GM19438 (cell line): ENCODE measurements around the gene CAMK2N1.
"Not testable (repeated sequence)": the region's sequence is repeated elsewhere in the genome, so short reads cannot be mapped to it uniquely, and the experiment has no call there.

Source experiments
- ATAC-seq: cut with Tn5 transposase; IDR thresholded peaks from one replicate; pipeline ENCODE4 v1.9.1; 2021; ENCODE audit warnings: low read depth; ENCODE audit not compliant: unreplicated experiment

Gene CAMK2N1

DNA sequence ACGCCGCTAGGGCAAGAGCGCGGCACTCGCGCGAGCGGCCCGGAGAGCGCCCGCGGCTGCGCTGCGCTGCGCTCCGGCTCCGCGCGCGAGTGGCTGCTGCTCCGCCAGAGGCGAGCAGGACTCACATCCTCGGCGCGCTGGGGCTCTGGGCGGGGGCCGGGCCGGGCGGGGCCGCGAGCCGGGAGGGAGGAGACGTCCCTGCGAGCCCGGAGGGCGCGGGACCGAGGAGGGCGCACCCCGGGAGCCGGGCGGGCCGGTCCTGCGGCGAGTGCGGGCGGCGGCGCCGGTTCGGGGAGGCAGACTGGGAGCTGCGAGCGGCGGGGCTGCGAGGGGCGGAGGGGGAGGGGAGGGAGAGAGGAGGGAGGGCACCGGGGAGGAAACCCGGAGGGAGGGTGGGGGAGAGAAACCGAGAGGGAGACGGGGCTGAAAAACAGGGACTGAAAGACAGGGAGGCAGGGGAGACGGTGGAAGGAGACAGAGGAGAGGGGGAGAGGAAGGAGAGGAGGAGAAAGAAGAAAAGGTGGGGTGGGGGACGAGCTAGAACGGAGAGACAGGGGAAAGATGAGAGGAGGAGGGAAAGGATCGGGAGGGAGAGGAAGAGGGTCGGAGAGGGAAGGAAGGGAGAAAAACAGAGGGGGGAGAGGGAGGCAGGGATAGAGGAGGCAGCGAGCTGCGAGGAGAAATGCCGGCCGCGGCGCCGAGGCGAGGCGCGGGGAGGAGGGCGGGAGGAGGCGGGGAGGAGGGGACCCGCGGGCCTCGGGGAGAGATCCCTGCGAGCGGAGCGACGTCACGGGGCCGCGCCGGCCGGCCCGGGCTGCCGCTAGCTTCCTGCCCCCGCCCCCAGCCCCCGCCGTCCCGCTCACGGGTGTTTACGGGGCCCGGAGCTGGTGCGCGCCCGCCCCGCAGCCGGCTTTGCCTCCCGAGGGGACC lies at the start of gene CAMK2N1:
Gene CAMK2N1 (minus strand): TSS at position 684 of the 930 bp plus-strand sequence. CDS start 831 bp downstream, outside the sequence.
- no peak for ATAC-seq

DNA sequence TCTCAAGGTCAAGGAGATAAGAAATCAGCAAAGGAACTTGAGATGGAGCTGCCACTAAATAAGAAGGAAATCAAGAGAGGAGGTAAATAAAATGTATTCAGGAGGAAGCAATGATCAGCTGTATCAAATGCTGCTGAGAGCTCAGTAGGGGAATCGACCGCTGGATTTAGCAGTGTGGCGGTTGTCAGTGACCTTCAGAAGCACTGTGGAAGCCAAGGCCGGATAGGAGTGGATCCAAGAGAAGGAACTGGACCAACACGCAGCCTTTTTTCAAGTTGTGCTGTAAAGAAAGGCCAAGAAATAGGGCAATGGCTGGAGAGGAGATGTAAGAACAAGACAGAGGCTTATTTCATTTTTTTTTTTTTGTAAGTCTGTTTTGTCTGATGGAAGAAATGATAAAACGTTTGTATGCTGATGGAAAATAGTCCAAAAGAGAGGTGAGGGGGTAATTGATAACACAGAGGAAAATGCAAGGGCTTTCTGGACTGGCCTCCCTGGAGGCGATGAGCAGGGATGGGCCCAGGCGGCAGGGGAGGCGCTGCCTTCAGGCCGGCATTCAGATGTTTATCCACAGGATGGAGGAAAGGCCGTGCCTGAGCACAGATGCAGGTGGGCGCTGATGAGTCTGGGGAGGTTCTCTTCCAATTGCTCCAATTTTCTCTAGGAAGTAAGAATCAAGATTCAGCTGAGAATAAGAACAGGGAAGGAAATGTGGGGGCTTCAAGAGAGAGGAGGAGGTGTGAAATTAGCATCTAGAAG lies 48.8 kb upstream of the CAMK2N1 start:
- ATAC-seq, result no peak

DNA sequence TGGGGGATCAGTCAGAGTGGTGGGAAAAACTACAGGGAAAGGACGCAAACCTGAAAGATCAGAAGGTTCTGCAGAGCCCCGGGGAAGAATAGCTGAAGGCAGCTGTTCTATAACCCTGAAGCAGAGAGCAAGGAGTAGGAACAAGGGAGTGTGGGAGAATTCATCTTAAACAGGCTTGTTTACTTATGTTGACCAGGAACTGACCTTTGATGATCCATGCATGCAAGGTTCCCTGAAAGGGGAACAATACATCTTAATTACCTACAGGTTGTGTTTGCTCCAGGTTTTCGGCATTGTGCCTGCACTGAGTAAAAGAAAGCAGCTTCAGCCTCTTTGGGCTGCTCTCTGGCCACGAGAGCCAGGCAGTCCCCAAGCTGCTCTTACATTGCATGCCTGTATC lies 47.6 kb upstream of the CAMK2N1 start:
- no peak for ATAC-seq

DNA sequence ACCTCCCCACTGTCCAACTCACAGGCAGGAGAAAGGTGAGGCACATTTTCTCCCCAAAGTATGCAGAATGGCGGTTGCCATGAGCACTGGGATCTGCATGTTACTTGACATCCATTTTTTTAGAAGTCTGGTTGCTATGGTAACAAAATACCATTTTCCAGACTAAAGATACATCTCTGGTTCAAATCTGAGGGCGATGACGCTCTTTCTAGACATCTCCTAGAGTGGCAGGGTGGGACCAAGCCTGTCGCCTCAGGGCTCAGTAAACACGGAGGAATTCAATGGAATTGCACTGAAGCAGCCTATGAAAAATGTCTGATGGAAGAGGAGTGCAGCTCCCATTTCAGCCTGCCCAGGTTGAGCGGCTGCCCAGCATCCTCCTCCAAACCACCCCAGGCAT lies 44.9 kb upstream of the CAMK2N1 start:
- no peak for ATAC-seq

DNA sequence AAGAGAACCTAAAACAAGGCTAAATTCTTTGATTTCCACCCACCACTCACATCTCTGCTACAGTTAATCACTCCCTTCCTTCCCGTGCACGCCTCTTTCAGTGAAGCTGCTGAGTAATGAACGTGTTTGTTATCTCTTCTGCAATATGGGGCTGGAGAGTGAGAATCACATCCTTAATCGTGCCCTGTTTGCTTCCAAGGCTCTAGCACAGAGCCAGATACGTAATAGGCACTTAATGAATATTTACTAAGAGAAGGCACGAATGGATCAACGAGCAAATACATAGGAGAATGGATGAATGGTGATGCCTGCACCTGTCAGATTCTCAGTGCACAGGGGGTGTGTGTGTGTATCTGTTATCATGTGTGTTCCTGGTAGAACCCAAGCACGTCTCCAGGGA lies 44.3 kb upstream of the CAMK2N1 start:
- ATAC-seq, result no peak

DNA sequence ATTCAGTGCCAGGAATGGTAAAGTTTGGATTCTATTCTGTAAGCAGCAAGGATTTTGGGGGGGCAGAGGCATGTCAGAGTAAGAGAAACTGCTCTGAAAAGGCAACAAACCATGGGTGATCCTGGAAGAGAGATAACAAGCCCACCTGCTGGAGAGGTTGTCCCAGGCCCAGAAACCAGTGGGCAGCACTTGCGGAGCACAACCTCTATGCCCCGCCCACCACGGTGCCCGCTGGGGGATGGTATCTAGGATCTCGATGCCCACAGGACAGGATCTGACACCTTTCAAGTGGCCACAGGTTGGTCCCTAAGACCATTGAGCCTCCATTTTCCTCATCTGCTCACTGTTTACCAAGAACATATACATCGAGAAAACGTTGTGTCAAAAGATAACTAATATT lies 42.2 kb upstream of the CAMK2N1 start:
- ATAC-seq, result no peak

DNA sequence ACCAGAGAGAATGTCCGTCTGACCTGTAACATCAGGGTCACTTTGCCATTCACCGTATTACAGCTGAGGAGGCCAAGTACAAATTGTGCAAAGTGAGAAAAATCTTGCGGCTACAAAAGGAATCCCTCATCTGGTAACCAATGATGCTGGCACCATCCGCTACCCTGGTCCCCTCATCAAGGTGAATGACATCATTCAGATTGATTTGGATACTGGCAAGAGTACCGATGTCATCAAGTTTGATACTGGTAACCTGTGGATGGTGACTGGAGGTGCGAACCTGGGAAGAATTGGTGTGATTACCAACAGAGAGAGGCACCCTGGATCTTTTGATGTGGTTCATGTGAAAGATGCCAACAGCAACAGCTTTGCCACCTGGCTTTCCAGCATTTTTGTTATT lies 40.3 kb upstream of the CAMK2N1 start:
- ATAC-seq, result no peak

DNA sequence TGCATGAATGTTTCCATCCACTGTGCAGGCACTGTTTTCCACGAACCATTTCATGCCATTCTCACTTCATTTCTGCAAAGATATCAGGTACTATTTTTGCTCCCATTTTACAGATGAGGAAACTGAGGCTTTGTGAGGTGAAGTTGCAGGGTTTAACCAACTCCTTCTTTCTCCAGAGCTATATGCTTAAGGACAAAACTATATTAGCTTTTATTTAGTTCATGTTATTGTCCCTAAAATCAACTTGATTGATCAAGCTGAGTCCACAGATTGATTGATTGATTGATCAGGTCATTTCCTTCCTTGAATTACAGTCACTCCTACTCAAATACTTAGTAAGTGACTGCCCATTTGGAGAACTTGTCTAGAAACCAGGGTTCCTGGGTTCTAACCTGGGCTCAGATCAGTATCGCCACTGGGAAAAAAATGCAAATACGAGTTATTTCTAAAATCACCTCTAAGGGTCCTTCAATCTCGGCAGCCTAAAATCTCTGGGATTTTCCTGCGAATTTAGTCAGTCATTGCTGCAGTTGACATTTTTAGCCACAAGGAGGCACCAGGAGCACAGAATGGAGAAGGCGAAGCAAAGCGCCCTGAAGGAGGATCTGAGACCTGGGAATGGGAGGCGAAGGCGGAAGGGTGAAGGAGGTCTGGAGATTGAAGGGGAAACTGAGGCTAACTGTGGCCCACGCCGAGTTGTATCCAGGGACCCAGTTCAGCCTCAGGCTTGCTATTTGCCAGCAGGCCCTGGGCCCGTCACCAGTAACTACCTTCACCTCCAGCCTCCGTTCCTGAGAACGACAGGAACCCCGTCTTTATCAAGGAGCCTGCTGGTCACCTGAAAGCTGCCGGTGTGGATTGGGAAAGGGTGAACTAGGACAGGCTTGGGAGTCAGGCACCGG lies 36.2 kb upstream of the CAMK2N1 start:
- no peak for ATAC-seq

DNA sequence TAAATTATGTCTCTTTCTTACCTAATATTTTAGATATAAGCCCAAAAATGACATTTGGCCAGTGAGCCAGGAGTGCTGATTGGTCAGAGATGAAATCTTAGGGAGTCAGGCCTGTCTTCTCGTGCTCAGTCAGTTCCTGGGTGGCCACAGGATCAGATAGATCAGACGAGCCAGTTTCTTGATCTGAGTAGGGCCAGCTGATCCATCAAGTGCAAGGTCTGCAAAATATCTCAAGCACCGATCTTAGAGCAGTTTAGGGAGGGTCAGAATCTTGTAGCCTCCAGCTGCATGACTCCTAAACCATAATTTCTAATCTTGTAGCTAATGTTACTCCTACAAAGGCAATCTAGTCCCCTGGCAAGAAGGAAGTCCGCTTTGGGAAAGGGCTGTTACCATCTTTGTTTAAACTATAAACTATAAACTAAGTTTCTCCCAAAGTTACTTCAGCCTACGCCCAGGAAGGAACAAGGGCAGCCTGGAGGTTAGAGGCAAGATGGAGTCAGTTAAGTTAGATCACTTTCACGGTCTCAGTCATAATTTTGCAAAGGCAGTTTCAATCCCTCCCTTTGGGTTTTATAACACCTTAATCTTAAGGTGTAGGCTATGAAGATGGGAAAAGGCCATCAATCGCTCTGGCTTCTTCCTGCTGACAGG lies 33.7 kb upstream of the CAMK2N1 start:
- ATAC-seq, result not testable (repeated sequence)

DNA sequence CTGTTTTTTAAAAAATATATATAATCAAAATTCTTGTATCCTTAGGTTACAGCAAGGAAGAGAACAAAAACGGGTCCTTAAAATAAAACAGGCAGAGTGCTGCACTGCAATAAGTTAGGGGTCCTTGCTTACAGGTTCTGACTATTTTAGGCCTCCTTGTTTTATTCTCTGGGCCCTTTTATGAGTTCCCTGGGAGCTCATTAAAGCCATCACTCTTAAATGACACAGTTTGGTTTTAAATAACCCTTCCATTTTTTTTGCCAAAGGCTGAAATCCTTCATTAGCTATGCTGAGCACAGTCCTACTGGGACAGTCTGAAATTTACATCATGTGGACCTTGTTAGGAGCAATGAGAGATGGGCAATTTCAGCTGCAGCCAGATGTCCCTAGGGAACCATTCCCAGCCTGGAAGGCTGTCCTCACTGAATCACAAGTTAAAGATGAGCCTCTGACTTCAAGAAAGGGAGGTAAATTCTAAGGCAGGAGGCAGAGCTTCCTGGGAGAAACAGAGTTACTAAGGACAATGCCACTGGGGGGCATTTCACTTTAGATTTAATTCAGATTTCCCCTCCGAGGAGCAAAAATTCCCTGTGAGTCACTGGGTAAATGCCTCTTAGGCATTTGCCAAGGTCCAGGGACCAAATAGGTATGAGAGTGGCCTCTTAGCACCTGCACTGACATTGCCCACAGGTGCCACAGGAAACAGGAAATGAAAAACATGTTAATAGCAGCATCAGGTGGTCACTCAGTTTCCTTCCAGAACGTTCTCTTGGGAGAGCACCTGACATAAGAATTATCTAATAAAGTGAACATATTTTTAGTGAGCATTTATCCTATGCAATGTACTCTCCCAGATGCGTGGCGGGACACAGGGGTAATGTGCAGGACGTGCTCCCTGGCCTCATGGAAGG lies 25.8 kb upstream of the CAMK2N1 start:
- no peak for ATAC-seq

DNA sequence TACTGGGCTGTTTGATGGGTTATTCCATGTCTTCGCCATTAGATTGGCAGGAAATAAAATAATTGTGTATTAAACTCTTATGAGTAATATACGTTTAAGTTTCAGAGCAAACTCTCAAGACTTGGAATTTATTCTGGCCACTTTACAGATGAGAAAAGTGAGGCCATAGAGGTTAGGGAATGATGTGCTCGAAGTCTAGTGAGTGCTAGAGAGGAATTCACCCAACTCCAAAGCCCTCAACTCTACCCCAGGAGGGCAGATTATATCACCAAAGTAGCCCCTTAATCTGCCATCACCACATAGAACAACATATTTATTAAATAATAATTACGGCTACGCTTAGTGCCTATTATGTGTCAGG lies 22.4 kb upstream of the CAMK2N1 start:
- no peak for ATAC-seq

DNA sequence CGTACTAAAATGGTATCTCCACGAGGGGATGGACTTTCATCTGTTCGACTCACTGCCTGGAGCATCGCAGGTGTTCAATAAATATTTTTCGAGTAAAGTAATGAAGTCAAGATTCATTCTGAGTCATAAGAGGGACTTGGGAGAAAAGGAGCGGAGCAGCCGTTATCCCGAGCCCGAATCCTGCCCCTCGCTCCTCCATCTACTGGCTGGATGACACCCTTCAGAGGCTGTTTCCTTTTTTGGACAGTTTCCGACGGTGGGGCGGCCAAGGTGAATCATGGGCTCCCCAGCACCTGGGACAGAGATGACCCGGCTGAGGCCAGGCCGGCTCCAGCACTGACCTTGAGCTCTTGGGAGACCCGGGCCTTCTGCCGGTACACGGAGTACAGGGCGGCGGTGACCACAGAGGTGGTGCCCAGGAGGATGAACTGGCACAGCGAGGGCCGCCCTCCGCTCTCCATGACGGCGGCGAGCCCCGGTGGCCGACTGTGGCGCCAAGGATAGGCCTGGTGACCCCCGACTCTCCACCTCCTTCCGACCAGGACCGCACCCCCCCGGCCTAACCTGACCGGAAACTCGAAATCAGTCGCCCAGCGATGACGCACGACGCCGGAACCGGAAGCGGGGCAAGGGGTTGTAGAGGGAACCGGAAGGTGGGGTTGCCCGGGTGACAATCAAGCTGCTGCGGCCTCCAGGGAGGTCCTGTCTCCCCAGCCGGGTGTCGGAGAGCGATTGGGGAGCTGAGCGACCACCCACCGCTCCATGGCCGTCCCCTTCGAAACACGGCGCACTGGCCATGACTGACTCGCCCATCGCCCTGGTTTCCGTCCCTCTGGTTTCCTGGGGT lies 21.8 kb upstream of the CAMK2N1 start, which contains the start of gene MUL1:
Gene MUL1 (minus strand): TSS at position 588 of the 847 bp plus-strand sequence. CDS start 127 bp downstream, at position 461.
- peak; percentile 76 for ATAC-seq

DNA sequence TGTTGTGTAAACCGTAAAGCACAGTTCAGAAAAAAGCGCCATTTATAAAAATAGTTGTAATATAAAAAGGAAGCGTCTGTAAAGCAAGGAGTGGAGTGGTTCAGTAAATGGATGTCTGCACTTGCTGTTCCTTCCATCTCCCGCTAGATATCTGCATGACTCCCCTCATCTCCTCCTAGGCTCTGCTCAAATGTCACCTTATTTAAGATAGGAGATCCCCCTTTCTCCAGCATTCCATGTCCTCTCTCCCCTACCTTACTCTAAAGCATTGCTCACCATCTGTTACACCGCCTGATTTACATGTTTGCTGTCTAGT lies 21.2 kb upstream of the CAMK2N1 start:
- no peak for ATAC-seq

DNA sequence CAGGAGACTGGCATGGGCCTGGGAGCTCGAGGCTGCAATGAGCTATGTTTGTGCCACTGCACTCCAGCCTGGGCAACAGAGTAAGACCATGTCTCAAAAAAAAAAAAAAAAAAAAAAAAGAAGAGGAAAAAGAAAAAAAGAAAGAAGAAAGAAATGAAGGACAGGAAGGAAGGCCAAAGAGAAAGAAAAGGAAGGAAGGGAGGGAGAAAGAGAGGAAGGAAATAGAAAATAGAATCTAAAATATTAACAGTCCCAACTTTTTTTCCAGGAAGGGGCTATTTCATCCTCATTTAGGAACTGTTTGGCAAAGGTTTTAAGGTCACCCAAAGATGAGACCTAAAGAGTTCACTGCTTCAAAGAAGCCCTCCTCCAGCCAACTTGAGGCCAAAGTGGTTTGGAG lies 19.5 kb upstream of the CAMK2N1 start:
- ATAC-seq, result no peak

DNA sequence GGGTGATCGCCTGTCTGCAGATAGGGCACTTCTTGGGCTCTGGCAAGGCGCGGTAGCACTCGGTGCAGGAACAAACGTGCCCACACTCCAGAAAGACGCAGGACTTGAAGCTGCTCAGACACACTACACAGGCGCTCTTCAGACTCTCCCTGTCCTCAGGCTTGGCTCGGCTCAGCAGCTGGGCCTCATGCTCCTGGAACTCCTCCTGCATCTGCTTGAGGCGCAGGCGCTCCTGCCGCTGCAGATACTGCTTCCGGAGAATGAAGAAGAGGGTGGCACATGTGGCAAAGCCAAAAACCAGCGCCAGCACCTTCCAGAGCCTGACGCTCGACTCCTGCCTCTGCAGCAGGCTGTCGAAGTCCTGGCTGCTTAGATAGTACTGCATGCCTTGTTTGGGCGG lies 14.7 kb upstream of the CAMK2N1 start:
- ATAC-seq, result no peak

DNA sequence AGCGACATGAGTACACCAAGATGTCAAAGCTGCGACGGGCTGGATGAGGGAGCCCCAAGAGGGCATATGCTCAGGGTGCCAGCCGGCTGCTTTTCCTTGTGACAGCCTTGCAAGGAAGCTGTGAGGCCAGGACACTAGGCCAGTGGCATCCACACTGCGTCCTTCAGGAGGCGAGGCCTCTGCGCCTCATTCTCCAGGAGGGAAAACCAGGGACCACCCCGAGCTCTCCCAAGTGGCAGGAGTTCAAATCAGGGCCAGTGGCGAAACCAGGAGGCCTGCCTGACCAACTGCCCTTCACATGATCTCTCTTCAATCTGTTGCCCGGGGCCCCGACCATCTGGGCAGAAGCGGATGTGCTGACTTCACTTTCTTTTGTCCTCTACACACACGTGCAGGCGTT lies 13.7 kb upstream of the CAMK2N1 start:
- no peak for ATAC-seq

DNA sequence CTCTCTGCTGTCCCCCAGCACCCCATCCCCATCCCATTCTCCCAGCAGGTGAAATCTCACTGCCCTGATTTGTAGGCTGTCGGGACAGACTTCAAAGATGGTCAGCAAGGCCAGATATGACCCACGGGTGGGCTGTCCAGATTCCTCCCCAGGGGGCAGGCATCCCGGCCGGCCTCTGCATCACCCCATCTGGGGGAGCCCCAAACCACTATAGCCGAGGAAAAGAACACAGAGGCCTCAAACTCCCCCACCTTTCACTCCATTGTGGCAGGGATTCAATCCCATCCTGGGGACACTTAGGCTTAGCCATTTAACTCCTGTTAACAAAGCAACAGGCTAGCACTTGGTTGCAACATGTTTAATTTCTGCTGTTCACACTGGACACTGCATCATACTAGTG lies 13.1 kb upstream of the CAMK2N1 start:
- no peak for ATAC-seq

DNA sequence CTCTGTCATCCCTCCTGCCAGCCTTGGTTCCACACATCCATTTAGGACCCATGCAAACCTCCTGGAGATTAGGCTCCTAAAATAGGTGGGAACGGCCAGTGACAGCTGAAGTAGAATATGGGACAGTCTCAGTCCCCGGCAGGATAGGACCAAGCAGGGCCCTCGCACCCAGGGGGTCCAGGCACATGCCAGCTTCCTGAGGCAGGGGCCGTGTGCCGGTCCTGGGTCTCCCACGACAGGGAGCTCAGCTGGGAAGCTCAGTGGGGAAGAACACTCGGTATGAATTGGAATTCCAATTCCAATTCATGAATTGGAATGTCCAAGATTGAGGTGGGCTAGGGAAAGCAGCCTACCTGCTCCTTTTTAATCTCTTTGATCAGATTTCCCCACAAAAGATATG lies 12.1 kb upstream of the CAMK2N1 start:
- ATAC-seq, result no peak
